HG02970 (cell line): Measurements from ENCODE around the gene DUS2.

ENCODE experiments used
- ATAC-seq: cut with Tn5 transposase; IDR thresholded peaks from one replicate; pipeline ENCODE4 v1.9.1; 2021; ENCODE audit warnings: mild to moderate bottlenecking, moderate library complexity, moderate number of reproducible peaks; ENCODE audit not compliant: unreplicated experiment, low FRiP score

Gene DUS2

GRCh38 chr16:68040506-68041288 lies 17.6 kb downstream of the DUS2 start:
- ATAC-seq: no peak

DNA sequence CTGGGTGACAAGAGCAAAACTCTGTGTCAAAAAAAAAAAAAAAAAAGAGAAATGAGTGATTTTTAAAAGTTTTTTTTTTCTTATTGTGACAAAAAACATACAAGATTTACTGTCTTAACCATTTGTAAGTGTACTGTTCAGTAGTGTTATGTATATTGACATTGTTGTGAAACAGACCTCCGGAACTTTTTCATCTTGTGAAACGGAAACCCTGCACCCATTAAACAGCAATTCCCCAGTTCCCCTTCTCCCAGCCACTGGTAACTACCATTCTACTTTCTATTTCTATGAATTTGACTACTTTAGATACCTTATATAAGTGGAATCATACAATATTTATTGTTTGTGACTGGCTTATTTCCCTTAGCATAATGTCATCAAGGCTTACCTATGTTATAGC lies 18.7 kb downstream of the DUS2 start:
- ATAC-seq: no peak

DNA sequence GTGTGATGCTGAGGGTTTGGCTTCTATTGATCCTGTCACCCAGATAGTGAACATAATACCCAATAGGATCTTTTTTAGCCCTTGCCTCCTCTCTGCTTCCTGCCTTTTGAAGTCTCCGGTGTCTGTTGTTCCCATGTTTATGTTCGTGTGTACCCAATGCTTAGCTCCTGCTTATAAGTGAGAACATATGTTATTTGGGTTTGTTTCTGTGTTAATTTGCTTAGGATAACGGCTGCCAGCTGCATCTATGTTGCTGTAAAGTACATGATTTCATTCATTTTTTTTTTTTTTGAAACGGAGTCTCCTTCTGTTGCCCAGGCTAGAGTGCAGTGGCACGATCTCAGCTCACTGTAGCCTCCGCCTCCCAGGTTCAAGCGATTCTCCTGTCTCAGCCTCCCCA lies 23.0 kb downstream of the DUS2 start:
- ATAC-seq: no peak

- ATAC-seq: no peak
These were observed 24.9 kb downstream of the DUS2 start for GRCh38 chr16:68047987-68048386.

- no peak for ATAC-seq
These were observed 26.4 kb downstream of the DUS2 start for GRCh38 chr16:68049449-68049848.

GRCh38 chr16:68055395-68055794 lies 32.3 kb downstream of the DUS2 start:
- ATAC-seq: no peak

- no peak for ATAC-seq
These were observed 36.7 kb downstream of the DUS2 start for GRCh38 chr16:68059804-68060203.

DNA sequence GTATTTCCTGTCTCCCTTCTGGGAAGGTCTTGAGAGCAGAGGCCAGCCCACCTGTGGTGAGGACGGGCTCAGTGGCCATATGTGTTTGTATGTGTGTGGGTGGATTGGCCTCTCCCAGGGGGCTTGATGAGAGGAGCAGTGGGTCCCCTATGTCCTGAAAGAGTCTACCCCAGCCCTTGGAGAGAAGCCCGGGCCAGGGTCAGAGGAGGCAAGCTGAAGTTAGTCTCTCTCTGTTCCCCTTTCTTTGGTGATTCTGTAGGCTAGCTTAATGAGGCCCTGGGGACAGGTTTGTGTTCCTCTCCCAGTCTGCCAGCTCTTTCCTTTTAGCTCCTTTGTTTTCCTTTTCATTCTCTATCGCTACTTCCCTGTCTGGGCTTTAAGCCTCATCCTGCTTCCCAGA lies 38.3 kb downstream of the DUS2 start:
- ATAC-seq: no peak

- ATAC-seq: no peak
These were observed 39.9 kb downstream of the DUS2 start for GRCh38 chr16:68062910-68063393.

- ATAC-seq: no peak
These were observed 41.8 kb downstream of the DUS2 start for GRCh38 chr16:68064791-68065365.

DNA sequence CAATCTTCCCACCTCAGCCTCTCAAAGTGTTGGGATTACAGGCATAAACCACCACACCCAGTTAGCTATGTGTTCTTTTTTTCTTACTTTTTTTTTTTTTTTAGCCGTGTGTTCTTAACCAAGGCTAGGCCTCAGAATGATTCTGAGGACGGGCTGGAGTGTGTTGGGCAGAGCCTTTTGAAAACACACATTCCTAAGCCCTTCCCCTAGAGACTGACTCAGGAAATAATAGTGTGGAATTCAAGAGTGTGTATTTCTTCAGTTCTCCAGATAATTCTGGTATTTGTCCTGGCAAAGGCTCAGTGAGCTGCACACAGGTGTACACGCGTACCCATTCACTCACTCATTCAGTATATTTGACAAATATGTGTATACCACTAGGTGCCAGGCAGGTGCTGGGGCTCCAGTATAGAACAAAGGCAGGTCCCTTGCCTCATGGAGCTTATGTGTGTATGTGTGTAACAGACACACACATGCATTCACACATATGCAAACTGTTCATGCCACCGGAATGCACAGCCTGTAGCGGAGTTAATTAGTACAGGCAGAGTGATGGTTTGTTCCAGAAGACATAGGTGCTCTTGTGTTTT lies 42.7 kb downstream of the DUS2 start:
- no peak for ATAC-seq

DNA sequence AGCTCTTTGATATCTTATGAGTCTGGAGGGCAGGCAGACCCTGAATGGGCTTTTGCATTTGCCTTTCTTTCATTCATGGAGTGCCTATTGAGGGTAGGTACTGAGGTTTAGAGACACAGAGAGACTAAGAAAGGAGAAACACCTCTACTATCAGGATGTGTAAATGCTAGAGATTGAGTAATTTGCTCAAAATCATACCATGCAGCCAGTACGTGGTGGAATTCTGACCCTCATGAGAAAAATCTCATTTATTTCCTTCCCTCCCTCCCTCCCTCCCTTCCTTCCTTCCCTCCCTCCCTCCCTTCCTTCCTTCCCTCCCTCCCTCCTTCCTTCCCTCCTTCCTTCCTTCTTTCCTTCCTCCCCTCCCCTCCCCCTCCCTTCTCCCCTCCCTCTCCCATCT lies 43.7 kb downstream of the DUS2 start:
- no peak for ATAC-seq

GRCh38 chr16:68068926-68069325 lies 45.8 kb downstream of the DUS2 start:
- no peak for ATAC-seq

- no peak for ATAC-seq
These were observed 46.6 kb downstream of the DUS2 start for GRCh38 chr16:68069511-68070248.

DNA sequence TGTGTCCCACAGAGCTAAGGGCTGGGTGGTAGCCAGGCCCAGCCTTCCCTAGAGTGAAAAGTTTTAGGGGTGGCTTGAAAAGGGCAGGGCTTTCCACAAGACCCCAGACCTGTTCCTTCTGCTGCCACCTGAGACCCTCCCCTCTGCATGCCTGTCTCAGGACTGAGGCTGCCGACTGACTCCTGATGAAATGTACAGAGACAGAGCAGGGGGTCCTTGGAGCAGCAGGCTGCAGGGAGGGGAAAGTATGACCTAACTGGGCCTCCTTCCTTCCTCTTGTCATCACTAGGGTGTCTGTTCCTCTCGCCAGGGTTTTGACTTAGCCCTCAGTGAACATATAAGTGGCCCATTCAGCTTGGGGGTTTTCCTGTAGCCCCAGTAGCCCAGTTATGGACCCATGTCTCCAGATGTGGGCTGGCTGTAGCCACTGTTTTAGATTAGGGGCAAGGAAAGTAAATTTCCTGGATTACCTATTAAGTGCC lies 47.2 kb downstream of the DUS2 start:
- no peak for ATAC-seq

GRCh38 chr16:68070806-68071517 lies 47.9 kb downstream of the DUS2 start:
- ATAC-seq: no peak

GRCh38 chr16:68071518-68071901 lies 48.4 kb downstream of the DUS2 start:
- ATAC-seq: no peak

DNA sequence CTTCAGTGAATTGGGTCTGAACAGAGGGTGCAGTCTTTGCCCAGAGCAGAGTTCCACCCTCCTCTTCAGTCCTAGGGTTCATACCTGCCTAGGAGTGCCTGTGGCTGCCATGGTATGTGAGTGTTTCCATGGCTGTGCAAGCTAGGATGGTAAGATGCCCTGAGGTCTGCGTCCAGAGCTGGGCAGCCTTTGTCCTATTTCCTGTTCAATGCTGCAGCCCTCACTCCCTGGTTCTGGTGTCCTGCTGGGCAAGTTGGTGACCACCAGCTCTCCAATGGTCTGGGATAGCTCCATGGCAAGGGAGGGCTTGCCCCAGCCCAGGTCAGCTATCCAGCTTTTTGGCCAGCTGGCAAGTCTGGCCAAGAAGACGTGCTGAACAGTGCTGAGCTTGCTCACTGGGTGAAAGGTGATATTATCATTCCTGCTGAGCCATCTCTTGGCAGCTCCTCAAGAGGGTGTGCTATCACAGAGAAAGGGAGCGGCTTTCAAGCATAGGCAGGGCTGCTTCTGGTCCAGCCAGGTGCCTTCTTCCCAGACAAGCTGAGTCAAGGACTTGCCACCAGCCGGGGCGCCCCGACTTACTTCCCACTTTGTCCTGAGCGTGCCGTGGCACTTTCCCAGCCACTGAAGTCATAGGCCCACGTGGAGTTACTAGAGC lies 49.1 kb downstream of the DUS2 start:
- ATAC-seq: no peak

- no peak for ATAC-seq
These were observed 51.0 kb downstream of the DUS2 start for GRCh38 chr16:68073902-68074760.
